Esophagus squamous epithelium (tissue), 4 donors: ENCODE measurements around the gene FAM20A.
"Not testable (repeated sequence)": the region's sequence is repeated elsewhere in the genome, so short reads cannot be mapped to it uniquely, and the experiment has no call there.

Experiments used
- POLR2A ChIP-seq, 4 donors: fragments of 450-650 bp; IDR thresholded peaks; one replicate each; pipeline ENCODE4 v1.6.1; 2017; ENCODE audit warnings: antibody characterized with exemption in 4 of 4, mild to moderate bottlenecking in 4 of 4, moderate library complexity in 3 of 4
- TF ChIP-seq, protein P1 (sequence below), 6 experiments: fragments of 450-650 bp in 4 of 6; fragments of 200-600 bp in 2 of 6; sonication (generic) in 2 of 6; IDR thresholded peaks; one replicate each; pipeline ENCODE4 v1.5.1; 2016 to 2019; ENCODE audit warnings: antibody characterized with exemption in 6 of 6, mild to moderate bottlenecking in 4 of 6, moderate library complexity in 4 of 6

DNA sequence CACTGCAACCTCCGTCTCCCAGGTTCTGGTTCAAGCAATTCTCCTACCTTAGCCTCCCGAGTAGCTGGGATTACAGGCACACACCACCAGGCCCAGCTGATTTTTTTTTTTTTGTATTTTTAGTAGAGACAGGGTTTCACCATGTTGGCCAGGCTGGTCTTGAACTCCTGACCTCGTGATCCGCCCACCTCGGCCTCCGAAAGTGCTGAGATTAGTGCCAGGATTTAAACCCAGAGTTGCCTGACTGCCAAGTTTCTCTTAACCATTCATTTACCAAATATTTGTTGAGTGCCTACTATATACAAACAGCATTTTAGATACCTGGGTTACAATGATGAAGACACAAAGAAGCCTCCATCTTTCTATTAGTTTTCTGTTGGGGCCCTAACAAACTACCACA, 18.3 kb downstream of the FAM20A start:
- TF ChIP-seq, protein P1, sequence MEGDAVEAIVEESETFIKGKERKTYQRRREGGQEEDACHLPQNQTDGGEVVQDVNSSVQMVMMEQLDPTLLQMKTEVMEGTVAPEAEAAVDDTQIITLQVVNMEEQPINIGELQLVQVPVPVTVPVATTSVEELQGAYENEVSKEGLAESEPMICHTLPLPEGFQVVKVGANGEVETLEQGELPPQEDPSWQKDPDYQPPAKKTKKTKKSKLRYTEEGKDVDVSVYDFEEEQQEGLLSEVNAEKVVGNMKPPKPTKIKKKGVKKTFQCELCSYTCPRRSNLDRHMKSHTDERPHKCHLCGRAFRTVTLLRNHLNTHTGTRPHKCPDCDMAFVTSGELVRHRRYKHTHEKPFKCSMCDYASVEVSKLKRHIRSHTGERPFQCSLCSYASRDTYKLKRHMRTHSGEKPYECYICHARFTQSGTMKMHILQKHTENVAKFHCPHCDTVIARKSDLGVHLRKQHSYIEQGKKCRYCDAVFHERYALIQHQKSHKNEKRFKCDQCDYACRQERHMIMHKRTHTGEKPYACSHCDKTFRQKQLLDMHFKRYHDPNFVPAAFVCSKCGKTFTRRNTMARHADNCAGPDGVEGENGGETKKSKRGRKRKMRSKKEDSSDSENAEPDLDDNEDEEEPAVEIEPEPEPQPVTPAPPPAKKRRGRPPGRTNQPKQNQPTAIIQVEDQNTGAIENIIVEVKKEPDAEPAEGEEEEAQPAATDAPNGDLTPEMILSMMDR (IDR thresholded peaks at IDR 0.05), result not testable (repeated sequence)
- not testable (repeated sequence) for TF ChIP-seq POLR2A (IDR thresholded peaks at IDR 0.05)
